T-helper 2 cell treated with Interferon-gamma antibody and Interleukin-4, amounts not matched to agents 100 ng/mL and 5 ng/mL, for 36 hours (primary cell): Measurements from ENCODE around the gene HABP4. TPM values are rescaled to one million over a fixed set of nuclear protein-coding genes. Genes with fewer than 3 reads are reported as not detected.

Experiments used
- intact Hi-C: fragments of 100-400 bp; cut with micrococcal nuclease; formaldehyde crosslinking; loops from one replicate; pipeline ENCODE4 v1.15.1; 2023
- total RNA-seq: library from RNA; stranded (reverse); gene quantifications from 2 replicates; pipeline ENCODE4 v1.2.3, GENCODE V29; 2022

HABP4 gene
- total RNA-seq = 5.8 and 6.5 TPM in 2 replicates

GRCh38 chr9:96449845-96450612 lies at the start of gene HABP4:
Gene HABP4 (plus strand): TSS chr9:96450169. CDS start chr9:96450280, 111 bp downstream.
- intact Hi-C loops = loop anchor here (1.0 to 10.0 kb wide), 4 partner anchors 32 to 202 kb away; partner anchors contain the start of gene ZNF367

- intact Hi-C loops = no loop called here
These were observed 41.3 kb upstream of the HABP4 start for GRCh38 chr9:96408409-96409280.

- intact Hi-C loops = loop anchor here (10.0 kb wide), 1 partner anchor 624 kb away; the partner anchor contains the start of gene CTSV
These were observed 38.7 kb upstream of the HABP4 start for GRCh38 chr9:96411129-96411838.

- intact Hi-C loops = loop anchor here (10.0 kb wide), 1 partner anchor 622 kb away; the partner anchor contains the start of gene CTSV
These were observed 37.6 kb upstream of the HABP4 start for GRCh38 chr9:96412174-96412913.

GRCh38 chr9:96413302-96414221 lies 36.4 kb upstream of the HABP4 start:
- intact Hi-C loops = loop anchor here (10.0 kb wide), 1 partner anchor 621 kb away; the partner anchor contains the start of gene CTSV

GRCh38 chr9:96417051-96417586 lies 32.9 kb upstream of the HABP4 start:
- intact Hi-C loops = loop anchor here (5.0 to 10.0 kb wide), 3 partner anchors 618 to 1690 kb away; partner anchors contain the start of genes AOPEP, CTSV and TDRD7

GRCh38 chr9:96417661-96418082 lies 32.3 kb upstream of the HABP4 start:
- intact Hi-C loops = loop anchor here (1.0 to 10.0 kb wide), 9 partner anchors 33 to 1690 kb away; partner anchors contain the start of genes AOPEP, CTSV, HABP4 and NCBP1

GRCh38 chr9:96418083-96418919 lies 31.7 kb upstream of the HABP4 start, which contains the start of gene ZNF367:
Gene ZNF367 (minus strand): TSS chr9:96418370. CDS start chr9:96418032, 338 bp downstream.
- intact Hi-C loops = loop anchor here (1.0 to 10.0 kb wide), 9 partner anchors 32 to 1691 kb away; partner anchors contain the start of genes AOPEP, CTSV, HABP4 and NCBP1

GRCh38 chr9:96418920-96419690 lies 30.9 kb upstream of the HABP4 start:
- intact Hi-C loops = loop anchor here (1.0 to 10.0 kb wide), 9 partner anchors 31 to 1692 kb away; partner anchors contain the start of genes AOPEP, CTSV, HABP4 and NCBP1

- intact Hi-C loops = loop anchor here (2.0 to 10.0 kb wide), 6 partner anchors 147 to 1692 kb away; partner anchors contain the start of genes AOPEP, CTSV, PRXL2C and TDRD7
These were observed 30.3 kb upstream of the HABP4 start for GRCh38 chr9:96419691-96419969.

GRCh38 chr9:96420468-96421219 lies 29.3 kb upstream of the HABP4 start:
- intact Hi-C loops = no loop called here

- intact Hi-C loops = no loop called here
These were observed 26.5 kb upstream of the HABP4 start for GRCh38 chr9:96423322-96423984.

- intact Hi-C loops = no loop called here
These were observed 26.0 kb upstream of the HABP4 start for GRCh38 chr9:96423985-96424336.

- intact Hi-C loops = no loop called here
These were observed 24.3 kb upstream of the HABP4 start for GRCh38 chr9:96425500-96426169.

- intact Hi-C loops = no loop called here
These were observed 20.2 kb upstream of the HABP4 start for GRCh38 chr9:96429732-96430131.
